Neuronal stem cell (in vitro differentiated cells): ENCODE data around the gene DIPK2B.

Experiments
- DNase-seq: peaks from one replicate; pipeline ENCODE4 v3.0.0-alpha.2; 2013; ENCODE audit warnings: low spot score
- H2AFZ ChIP-seq: one replicate; pipeline ENCODE4 v1.6.1; 2013; ENCODE audit warnings: mild to moderate bottlenecking, low read length, inconsistent platforms
- H2AK5ac ChIP-seq: 2 replicates; pipeline ENCODE4 v1.6.1; 2013; ENCODE audit warnings: low read depth, mild to moderate bottlenecking, inconsistent platforms, low read length, moderate library complexity, mixed read lengths
- H2BK120ac ChIP-seq: 2 replicates; pipeline ENCODE4 v1.6.1; 2013; ENCODE audit warnings: low read depth, mild to moderate bottlenecking, inconsistent platforms, low read length, moderate library complexity, mixed read lengths
- H2BK12ac ChIP-seq: one replicate; pipeline ENCODE4 v1.6.1; 2013; ENCODE audit warnings: low read length, inconsistent platforms
- H2BK15ac ChIP-seq: 2 replicates; pipeline ENCODE4 v1.6.1; 2013; ENCODE audit warnings: mild to moderate bottlenecking, low read length, inconsistent platforms, mixed read lengths
- H2BK5ac ChIP-seq: one replicate; pipeline ENCODE4 v1.6.1; 2013; ENCODE audit warnings: inconsistent platforms, mild to moderate bottlenecking, low read length, moderate library complexity
- H3K14ac ChIP-seq: one replicate; pipeline ENCODE4 v1.6.1; 2013; ENCODE audit warnings: low read length, inconsistent platforms
- H3K18ac ChIP-seq: 2 replicates; pipeline ENCODE4 v1.6.1; 2013; ENCODE audit warnings: low read length, inconsistent platforms
- H3K23ac ChIP-seq: 2 replicates; pipeline ENCODE4 v1.6.1; 2013; ENCODE audit warnings: low read depth, mild to moderate bottlenecking, mixed read lengths, low read length, inconsistent platforms; ENCODE audit not compliant: poor library complexity
- H3K27ac ChIP-seq: replicated peaks from 3 replicates; pipeline ENCODE4 v1.5.1; 2013; ENCODE audit warnings: low read length, inconsistent platforms
- H3K27me3 ChIP-seq, 3 experiments: 2 replicates each; pipeline ENCODE4 v1.6.1; 2013; ENCODE audit warnings: low read length in 3 of 3, mild to moderate bottlenecking in 2 of 3, inconsistent platforms in 1 of 3, low read depth in 1 of 3, mixed read lengths in 1 of 3, moderate library complexity in 1 of 3; ENCODE audit not compliant: control insufficient read depth in 3 of 3, insufficient read depth in 3 of 3
- H3K36me3 ChIP-seq, 2 donors: replicated peaks in 1 of 2; 2 replicates each; pipeline ENCODE4 v1.6.1; 2013; ENCODE audit warnings: low read length in 2 of 2; ENCODE audit not compliant: control insufficient read depth in 2 of 2, insufficient read depth in 2 of 2
- H3K4ac ChIP-seq: 2 replicates; pipeline ENCODE4 v1.6.1; 2013; ENCODE audit warnings: inconsistent platforms, mild to moderate bottlenecking, low read length, moderate library complexity
- H3K4me1 ChIP-seq, 2 donors: 1 replicate in 1 of 2; 2 replicates in 1 of 2; pipeline ENCODE4 v1.6.1; 2013; ENCODE audit warnings: low read length in 2 of 2, low read depth in 1 of 2; ENCODE audit not compliant: control insufficient read depth in 2 of 2, insufficient read depth in 1 of 2
- H3K4me2 ChIP-seq: one replicate; pipeline ENCODE4 v1.6.1; 2013; ENCODE audit warnings: mild to moderate bottlenecking, low read length, inconsistent platforms; ENCODE audit not compliant: insufficient read depth, poor library complexity, severe bottlenecking
- H3K4me3 ChIP-seq, 2 donors: 2 replicates each; pipeline ENCODE4 v1.5.1; 2013; ENCODE audit warnings: low read length in 2 of 2, mild to moderate bottlenecking in 2 of 2, inconsistent platforms in 1 of 2, moderate library complexity in 1 of 2
- H3K79me1 ChIP-seq: one replicate; pipeline ENCODE4 v1.6.1; 2013; ENCODE audit warnings: low read depth, mild to moderate bottlenecking, inconsistent platforms, low read length, moderate library complexity
- H3K9ac ChIP-seq: one replicate; pipeline ENCODE4 v1.6.1; 2013; ENCODE audit warnings: mild to moderate bottlenecking, low read depth, low read length, inconsistent platforms; ENCODE audit not compliant: poor library complexity
- H3K9me3 ChIP-seq, 2 donors: replicated peaks in 1 of 2; 2 replicates each; pipeline versions ENCODE3 to v1.6.1; 2013; ENCODE audit warnings: low read length in 2 of 2, mild to moderate bottlenecking in 2 of 2, inconsistent platforms in 1 of 2, low read depth in 1 of 2, mixed read lengths in 1 of 2, moderate library complexity in 1 of 2; ENCODE audit not compliant: control insufficient read depth in 2 of 2, insufficient read depth in 1 of 2
- H4K8ac ChIP-seq: one replicate; pipeline ENCODE4 v1.6.1; 2013; ENCODE audit warnings: low read depth, mild to moderate bottlenecking, inconsistent platforms, low read length, moderate library complexity
- H4K91ac ChIP-seq: one replicate; pipeline ENCODE4 v1.6.1; 2013; ENCODE audit warnings: low read length, low read depth, mild to moderate bottlenecking, inconsistent platforms; ENCODE audit not compliant: poor library complexity
- WGBS, 2 donors: extraction: QIAGEN DNeasy Blood & Tissue Kit; methylation state at CpG; one replicate each; pipeline ENCODE4 v1.1.7; 2013; ENCODE audit warnings: missing lambda C conversion rate in 2 of 2, mixed read lengths in 1 of 2; ENCODE audit not compliant: insufficient read length in 2 of 2, insufficient replicate concordance in 1 of 2; ENCODE audit errors: extremely low coverage in 2 of 2; 5-methylcytosine and 5-hydroxymethylcytosine counted together

The DIPK2B gene

DNA sequence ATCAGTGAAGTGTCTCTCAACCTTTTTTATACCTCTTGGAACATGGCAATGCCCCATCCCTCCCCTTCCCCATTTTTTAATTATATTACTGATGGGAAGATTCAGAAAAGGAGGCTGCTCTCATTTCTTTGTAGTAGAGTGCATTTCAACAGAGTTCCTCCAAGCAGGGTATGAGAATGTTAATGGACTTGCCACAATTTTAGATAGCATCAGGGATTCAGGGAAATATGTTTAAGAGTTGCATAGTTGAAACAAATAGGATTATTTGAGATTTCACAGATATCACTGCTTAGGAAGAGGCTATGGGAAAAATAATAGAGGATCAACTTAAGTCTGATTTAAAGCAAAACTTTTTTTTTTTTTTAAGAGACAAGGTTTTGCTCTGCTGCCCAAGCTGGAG lies 46.2 kb downstream of the DIPK2B start:
- no peak for DNase-seq
- Histone ChIP-seq H3K18ac (no peak overlapping the region), H4K91ac (no peak overlapping the region), H3K36me3 (no peaks in the 10 kb centered on the region), H3K4me1 (no peaks in the 10 kb centered on the region), H2BK12ac (no peak overlapping the region), H2BK5ac (no peak overlapping the region), H4K8ac (no peak overlapping the region), H3K79me1 (no peaks in the 10 kb centered on the region), H2AFZ (no peak overlapping the region), H3K4me2 (no peak overlapping the region), H3K27ac (no peak overlapping the region), H3K4ac (no peak overlapping the region), H2AK5ac (no peak overlapping the region), H3K27me3 (no peaks in the 10 kb centered on the region), H3K9ac (no peak overlapping the region), H3K14ac (no peak overlapping the region), H3K4me3 (no peak overlapping the region), H2BK15ac (no peak overlapping the region), H3K23ac (no peak overlapping the region), H2BK120ac (no peak overlapping the region), H3K9me3 (no peaks in the 10 kb centered on the region)

DNA sequence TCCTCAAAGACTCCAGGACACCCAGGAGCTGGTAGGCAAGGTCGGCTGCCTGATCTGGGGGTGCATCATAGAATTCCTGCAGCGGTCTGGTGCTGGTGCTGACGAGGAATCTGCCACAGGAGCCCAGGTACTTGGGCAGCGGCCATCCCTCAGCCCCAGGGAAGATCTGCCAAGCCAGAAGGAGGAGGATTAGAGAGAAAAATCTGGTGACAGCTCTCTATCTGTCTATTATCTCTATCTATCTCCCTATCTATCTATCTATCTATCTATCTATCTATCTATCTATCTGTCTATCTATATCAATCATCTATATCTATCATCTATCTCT lies 46.7 kb downstream of the DIPK2B start:
- no peak overlapping the region for H2BK12ac ChIP-seq
- no peak overlapping the region for H2BK15ac ChIP-seq
- no peak overlapping the region for H4K8ac ChIP-seq
- WGBS, 2 donors: no CpG with 5 or more reads among the region's 4 CpGs
- no peak overlapping the region for H3K4me3 ChIP-seq
- no peaks in the 10 kb centered on the region for H3K79me1 ChIP-seq
- no peaks in the 10 kb centered on the region for H3K36me3 ChIP-seq
- no peaks in the 10 kb centered on the region for H3K4me1 ChIP-seq
- H3K27me3 ChIP-seq: no peaks in the 10 kb centered on the region
- H2AFZ ChIP-seq: no peak overlapping the region
- H3K23ac ChIP-seq: no peak overlapping the region
- no peak overlapping the region for H3K4ac ChIP-seq
- no peak for DNase-seq
- H3K27ac ChIP-seq: no peak overlapping the region
- no peak overlapping the region for H3K9ac ChIP-seq
- no peaks in the 10 kb centered on the region for H3K9me3 ChIP-seq
- no peak overlapping the region for H2AK5ac ChIP-seq
- no peak overlapping the region for H3K18ac ChIP-seq
- no peak overlapping the region for H4K91ac ChIP-seq
- no peak overlapping the region for H3K14ac ChIP-seq
- no peak overlapping the region for H2BK5ac ChIP-seq
- no peak overlapping the region for H3K4me2 ChIP-seq
- H2BK120ac ChIP-seq: no peak overlapping the region
